Measurements from ENCODE around the gene PRDM16.

The PRDM16 gene

DNA sequence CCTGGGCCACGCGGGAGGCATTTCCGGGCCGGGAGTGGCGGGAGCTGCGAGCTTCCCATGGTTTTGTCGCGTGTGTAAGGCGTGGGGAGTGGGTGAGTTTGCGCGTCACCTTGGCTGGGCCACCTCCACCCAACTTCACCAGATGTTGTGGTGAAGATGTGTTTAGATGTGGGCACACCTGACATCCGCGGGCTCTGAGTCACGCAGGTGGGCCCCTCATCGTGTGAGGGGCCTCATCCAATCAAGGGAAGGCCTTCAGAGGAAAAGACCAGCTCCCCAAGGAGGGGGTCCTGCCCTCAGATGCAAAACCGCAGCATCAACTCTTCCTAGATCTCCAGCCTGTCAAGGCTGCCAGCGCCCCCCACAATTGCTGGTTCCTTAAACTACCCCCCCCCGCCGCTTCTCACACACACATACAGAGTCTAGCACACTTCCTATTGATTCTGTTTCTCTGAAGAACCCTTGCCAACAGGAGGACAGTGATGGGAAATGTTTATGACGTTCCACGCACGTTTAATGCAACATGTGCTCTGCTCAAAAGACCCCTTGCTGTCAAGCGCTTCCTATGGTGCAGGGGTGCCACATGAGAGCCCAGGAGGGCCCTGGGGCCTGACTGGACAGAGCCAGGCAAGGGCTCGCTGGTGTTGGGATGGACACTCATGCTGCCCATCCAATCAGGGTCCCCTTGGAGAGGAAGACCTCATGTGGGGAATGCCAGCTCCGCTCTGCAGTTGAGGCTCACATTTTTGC is 35.8 kb upstream of the PRDM16 start:
- DNase-seq: no peak

DNA sequence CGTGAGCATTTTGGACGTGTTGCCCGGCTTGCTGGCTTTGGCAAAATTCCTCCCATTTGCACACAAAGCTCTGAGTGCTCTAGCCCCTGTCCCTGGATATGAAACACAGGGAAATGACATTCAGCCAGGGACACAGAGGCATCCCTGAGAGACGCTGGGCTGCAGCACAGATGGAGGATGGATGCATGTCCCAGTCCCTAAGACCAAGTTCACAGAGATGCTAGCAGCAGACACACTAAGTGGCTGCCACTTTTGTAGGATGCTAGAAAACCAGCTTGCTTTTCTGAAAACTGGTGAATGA is 35.3 kb upstream of the PRDM16 start:
- no peak for DNase-seq

DNA sequence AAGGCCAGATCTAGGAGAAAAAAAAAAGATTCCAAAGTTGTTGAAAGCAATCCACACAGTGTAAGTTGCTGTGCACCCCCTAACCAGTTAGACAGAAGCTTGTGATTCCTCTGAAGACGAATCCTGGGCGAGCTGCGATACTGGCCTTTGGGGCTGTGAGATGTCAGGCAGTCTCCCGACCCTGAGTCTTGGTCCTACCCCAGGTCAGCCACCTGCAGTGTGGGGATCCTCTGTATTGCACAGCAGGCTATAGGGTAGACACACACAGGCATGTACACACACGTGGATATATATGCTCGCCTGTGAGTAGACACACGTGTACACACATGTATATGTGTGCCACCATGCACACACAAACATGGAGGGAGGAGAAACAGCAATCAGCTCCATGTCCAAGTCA is 34.8 kb upstream of the PRDM16 start:
- DNase-seq: no peak

DNA sequence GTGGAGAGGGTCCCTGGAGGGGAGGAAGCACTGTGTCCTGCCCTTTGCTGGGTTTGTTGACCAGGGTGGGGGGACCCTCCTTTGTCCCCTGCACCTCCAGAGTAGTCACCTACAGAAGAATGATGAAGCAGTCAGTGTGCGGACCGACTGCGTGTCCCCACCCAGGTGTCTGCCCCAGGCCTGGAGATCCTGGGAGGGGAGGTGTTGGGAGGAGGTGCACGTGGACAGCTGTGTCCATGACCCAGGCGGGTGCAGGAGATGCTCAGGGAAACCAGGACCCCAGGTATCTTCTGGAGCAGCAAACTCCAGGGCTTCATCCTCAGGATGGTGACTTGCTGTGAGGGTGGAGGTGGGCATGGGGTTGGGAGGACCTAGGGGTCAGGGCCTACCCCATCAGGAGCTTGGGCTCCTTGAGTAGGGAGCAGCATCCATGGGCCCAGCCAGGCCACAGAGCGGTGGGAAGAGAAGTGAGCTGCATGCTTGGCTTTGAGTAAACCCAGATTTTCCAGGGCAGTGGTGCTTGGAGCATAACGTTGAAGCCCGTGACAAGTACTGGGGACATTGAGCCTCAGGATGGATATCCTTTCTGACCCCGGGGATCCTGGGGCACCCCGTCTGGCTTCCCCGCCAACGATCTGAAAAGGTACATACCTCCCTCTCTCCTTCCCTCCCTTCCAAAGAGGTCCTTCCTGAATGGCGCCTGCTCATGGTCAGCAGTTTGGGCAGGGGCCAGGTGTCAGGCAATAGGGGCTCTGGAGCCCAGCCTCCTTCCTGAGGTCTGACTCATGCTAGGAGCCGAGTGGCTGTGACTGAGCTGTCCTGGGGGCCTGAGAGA is 34.1 kb upstream of the PRDM16 start:
- DNase-seq: no peak

DNA sequence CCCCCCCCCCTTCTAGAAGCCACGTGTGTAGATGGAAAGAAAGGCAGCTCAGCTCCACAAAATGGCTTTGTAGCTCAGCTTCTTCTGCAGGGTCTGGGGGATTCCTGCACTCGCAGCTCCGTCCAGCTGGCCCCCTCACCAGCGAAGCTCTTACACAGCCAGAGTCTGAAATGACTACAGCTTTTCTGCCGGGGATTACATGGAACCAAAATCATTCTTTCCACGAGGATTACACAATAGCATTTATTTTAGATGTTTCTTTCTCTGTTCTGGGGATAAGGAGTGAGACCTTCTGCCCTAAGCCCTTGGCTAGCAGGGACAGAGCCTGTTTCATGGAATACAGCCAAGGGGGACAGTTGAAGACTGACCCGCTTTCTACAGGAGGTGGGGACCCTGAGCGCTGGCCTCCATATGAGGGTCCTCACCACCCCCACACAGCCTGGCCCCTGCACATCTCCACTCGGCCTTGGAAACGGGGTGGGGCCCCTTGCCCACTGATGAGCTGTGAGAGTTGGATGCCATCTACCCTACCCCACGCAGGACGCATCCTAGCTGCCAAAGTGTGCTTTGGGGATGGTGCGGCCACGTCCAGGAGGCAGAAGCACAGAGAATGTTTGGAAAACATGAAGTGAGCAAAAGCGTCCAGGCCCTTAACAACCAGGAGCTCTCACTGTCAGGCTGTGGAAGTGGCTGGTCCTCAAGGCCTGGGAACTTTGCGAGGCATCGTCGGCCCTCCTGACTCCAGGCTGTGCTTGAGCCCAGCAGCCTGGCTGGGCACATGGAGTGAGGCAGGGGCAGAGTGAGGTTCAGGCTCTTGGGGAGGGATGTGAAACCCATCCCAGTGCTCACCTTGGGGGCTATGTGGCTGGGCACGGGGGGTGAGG is 33.2 kb upstream of the PRDM16 start:
- no peak for DNase-seq

DNA sequence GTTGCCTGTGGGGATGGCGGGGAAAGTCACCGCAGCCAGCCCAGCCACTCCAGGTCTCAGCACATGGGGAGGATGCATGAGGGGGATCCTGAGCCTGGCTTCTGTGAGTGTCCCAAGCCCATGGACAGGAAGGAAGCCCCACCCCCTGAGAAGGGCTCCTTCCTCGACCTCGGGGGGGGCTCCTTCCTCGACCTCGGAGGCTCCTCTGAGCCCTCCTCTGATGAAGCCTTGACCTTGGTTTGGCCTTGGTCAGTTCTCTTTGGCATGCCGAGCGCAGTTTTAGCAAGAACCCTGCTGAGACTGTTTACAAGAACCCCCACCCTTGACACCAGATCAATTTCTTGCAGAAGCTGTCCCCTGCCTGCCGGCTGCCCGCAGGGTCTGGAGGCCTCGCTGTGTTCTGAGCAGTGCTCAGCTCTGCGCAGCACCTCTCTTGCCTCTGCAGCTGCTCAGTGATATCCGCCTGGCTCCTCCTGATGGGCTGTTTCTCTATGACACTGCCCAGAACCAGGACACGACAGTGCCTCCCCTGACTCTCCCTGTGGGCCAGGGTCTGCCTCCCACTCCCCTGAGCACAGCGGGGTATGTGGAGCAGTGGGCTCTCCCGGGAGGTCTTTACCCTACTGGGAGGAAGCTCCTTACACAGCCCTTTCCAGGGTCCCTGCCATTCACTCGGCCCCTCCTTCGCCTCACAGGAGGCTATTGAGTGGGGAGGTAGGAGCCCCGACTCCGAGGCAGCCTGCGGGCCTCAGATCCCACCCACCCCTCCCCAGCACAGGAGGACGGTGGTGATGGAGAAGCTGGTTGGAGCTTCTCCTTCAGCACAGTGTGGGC is 32.3 kb upstream of the PRDM16 start:
- no peak for DNase-seq

DNA sequence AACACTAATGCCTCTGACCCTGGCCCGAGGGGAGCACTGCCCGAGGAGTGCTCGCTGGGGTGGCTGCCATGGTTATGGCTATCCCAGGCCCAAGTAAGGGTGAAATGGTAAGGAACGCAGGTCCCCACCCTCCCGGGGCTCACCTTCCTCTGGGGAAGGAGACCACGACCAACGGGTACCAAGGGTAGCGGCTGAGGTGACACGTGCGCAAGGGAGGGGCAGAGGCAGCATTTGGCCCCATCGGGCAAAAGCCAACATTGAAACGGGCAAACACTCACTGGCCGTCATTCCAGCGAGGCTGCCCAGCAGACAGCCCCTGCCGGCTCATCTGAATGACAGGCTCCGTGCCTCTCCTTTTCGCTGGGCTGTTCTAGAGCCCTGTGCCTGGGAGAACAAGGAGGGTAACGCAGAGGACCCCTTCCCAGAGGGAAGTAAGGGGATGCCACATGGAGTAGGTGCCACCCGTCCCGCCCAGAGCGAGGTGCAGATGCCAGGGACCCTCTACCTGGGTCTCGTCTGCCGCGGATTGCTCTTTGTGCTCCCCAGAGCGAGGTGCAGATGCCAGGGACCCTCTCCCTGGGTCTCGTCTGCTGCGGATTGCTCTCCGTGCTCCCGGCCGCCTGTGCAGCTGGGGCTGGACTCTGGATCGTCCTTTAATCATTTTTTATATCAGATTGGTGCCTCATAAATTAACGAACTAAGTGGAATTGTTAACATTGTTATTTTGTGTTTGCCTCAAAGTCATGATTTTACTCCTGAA is 31.5 kb upstream of the PRDM16 start:
- no peak for DNase-seq

DNA sequence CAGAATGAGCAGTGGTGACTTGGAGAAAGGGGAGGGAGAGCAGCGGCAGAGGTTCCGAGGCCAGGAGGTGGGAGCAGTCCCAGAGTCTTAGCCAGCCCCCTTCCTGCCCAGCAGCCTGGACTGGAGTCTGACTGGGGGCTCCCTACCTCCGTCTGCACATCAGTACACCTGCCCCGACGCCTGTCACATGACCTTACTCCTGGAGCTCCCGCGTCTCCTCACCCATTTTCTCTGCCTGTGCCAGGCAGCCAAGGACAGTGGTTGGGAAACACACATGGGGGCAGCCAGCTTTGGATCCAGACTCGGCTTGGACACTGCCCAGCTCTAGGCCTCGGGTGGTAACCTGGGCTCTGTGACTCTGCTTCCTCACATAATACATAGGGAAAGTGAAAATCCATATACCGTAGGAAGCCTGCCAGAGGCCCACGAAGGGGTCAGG is 30.9 kb upstream of the PRDM16 start:
- no peak for DNase-seq

DNA sequence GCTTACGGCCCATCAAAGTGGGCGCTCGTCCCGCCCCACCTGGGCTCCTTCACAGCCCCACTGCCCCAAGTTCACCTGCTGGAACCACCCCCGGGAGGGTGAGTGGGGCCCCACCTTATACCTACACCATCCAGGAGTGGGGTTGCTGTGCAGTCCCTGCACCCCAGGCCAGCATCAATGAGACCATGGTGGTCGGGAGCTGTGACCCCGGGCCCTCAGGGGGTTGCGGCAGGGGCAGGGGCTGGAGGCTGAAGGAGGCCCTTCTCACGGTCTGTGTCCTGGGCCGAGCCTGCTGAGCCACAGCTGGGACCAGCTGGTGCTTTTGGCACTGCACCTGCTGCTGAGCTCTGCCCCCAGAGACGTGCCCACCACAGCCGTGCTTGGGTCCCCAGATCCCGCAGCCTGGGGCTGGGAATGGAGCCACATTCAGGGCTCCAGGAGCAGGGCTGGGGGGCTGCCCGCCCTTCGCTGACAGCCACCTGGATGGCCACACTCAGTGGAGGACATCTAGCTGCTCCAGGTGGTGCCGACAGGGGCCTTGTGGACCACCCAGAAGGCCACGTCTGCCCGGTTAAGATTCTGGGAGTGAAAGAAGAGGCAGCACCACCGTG is 30.3 kb upstream of the PRDM16 start:
- no peak for DNase-seq

DNA sequence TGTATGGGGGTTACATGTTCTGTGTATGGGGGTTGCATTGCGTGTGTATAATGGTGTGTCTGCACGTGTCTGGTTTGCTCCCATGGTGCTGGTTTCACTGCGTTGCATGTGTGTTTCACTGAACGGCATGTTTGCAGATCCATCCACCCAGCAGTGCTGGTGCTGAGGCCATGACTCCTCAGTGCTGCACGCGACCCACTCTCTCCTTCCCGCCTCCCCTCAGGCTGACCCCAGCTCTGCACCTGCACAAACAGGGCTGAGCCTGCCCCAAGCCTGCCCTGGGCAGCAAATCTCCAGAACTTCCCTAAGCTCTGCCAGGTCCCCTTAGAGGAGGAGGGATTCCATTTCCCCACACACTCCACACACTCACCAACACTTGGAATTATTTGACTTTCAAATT is 29.0 kb upstream of the PRDM16 start:
- DNase-seq: no peak

DNA sequence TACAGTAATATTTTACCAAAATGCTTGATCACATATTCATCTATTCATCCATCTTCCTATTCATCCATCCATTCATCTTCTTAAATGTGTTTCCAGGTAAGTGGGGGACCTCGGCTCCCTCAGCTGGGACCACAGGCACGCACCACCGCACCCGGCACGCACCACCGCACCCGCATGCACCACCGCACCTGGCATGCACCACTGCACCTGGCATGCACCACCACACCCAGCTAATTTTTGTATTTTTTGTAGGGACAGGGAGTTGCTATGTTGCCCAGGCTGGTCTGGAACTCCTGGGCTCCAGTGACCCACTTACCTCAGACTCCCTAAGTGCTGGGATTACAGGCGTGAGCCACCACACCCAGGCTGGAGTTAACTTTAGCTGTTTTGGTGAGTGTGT is 26.5 kb upstream of the PRDM16 start:
- no peak for DNase-seq

DNA sequence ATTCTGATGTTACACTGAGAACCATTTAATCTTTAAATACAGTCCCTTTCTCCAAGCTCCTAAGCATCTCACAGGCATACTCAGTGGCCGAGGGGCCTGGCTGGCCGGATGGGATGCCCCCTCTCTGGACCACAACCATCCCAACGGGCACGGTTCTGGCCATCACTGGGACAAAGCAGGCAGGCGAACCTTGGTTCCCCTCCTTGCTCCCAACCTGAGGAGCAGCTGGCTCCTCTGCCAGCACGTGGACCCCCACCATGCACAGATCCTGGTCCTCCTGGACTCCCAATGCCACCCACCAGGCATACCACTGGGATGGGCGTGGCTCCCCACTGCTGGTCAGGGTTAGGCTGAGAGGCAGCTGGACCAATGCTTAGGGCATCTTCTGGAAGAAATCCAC is 19.8 kb upstream of the PRDM16 start:
- no peak for DNase-seq

DNA sequence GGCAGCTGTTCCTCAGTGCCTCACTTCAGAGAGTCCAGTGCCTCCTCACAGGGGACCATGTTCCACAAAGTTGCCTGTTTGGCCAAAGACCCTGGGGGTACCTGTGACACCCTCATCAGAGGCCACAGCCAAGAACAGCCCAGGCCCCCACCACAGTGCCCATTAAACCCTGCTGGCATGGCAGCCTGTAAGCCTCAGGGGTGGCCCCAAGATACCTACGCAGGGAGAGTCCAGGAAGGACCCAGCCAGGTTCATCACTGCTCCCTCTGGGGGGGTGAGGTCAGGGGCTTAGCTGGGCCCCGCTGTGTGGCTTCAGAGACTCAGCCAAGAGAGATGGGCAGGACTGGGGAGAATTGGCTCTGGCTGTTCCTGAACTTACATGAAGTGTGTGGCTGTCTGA is 19.1 kb upstream of the PRDM16 start:
- no peak for DNase-seq

DNA sequence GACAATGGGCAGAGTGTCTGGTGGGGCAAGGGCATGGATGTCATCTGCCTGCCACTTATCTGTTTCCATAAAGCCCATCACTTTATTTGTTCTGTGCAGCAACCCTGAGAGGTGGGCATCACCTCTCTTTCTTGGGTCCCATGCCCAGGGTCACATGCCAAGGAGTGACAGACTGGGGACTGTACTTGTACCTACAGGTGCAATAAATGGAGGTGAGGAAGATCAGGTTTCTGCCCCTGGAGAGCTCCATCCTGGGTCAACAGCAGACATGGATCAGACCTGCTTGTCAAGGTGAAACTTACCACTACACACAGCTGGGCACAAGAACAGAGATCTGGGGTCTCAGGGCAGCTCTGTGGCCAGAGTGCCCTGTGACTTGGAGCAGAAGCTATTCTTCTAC is 18.4 kb upstream of the PRDM16 start:
- no peak for DNase-seq

DNA sequence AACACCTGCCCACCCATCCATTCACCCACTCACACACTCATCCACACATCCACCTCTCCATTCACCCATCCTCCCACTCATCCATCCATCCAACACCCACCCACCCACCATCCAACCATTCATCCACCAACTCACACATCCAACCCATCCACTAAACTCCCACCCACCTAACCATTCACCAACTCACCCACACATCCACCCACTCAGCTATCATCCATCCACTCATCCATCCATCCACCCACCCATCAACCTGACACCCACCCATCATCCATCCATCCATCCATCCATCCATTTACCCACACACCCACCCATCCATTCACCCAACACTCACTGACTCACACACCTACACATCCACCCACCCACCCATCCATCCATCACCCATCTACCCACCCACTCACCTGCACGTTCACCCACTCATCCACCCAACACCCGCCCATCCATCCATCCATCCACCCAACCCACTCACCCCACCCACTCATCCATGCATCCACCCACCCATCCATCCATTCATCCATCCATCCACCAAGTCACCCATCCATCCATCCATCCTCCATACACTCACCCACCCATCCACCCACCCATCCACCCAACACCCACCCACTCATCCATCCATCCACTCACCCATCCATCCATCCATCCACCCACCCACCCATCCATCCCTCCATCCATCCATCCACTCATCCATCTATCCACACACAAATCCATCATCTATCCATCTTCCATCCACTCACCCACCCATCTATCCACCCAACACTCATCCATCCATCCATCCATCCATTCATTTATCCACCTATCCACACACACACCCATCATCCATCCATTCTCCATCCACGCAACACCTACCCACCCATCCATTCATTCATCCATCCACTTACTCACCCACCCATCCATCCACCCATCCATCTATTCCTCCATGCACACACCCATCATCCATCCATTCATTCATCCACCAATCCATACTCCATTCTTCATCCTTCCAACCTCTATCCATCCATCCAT is 17.4 kb upstream of the PRDM16 start:
- no peak for DNase-seq

DNA sequence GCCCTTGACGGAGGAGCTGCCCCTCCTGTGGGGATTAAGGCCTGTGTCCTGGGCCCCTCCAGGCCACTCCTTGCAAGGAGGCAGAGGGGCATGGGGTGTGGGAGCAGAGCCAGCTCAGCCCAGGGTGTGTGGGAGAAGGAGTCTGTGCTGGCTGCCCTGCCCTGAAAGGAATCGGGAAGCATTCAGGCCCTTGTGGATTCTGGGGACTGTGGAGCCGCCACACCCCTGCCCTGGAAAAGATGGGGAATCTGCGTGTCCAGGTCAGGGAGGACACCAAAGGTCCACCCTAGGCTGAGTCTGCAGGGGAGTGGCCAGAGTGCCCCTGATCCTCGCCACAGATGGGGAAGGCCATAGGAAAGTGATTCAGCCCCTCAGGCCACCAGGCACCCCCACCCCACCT is 16.5 kb upstream of the PRDM16 start:
- DNase-seq: no peak

DNA sequence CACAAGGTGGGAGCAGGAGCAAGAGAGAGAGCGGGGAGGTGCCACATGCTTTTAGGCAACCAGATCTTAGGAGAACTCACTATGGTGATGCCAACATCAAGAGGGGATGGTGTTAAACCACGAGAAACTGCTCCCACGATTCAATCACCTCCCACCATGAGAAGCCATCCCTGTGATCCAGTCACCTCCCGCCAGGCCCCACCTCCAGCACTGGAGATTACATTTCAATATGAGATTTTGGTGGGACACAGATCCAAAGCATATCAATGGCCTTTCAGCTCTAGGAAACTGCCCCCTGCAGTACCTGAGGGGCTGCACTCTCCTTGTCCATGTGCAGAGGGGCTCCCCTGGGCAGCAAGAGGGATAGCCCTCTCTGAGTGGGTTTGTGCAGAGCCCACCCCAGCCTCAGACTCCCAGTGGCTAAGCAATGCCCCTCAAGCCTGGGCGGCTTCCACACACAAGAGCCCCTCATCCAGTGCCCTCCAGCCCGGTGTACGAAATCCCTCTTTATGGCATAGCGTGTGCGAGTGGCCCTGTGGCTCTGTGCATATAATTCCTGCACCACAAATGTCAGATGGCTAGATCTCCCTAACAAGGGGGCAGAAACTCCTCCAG is 15.5 kb upstream of the PRDM16 start:
- DNase-seq: no peak

DNA sequence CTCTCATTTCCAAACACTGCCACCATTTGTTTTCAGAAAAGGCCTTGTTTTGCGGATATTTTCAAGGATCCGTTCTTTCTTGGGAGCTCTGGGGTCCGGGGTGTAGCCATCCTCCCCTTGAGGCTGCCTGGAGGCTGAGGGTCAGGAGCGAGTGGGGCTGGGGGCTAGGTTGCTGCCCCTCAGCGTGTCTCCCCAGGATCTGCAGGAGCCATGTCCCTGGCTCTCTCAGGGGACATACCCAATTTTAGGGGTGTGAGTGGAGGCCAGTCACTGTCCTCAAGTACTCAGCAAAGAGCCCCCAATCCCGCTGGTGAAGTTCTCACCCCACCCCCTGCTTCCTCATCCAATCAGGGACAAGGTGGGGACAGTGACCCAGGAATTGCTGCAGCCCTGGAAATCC is 15.0 kb upstream of the PRDM16 start:
- DNase-seq: no peak

DNA sequence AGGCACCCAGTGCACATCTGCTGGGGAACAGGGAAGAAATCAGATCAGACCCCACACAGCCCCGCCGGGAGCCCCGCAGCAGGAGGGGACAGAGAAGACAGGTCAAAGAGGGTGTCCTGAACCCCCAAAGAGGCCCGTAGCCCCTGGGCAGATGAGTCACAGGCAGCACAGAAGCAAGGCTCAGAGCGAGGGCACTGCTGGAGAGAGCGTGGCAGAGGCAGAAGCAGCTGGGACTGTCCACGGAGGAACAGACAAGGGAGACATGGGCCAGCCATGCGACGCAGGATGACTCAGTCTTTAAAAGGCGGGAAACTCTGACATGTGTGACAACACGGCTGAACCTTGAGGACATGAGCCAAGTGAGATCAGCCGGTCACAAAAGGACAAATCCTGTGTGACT is 14.5 kb upstream of the PRDM16 start:
- DNase-seq: no peak

DNA sequence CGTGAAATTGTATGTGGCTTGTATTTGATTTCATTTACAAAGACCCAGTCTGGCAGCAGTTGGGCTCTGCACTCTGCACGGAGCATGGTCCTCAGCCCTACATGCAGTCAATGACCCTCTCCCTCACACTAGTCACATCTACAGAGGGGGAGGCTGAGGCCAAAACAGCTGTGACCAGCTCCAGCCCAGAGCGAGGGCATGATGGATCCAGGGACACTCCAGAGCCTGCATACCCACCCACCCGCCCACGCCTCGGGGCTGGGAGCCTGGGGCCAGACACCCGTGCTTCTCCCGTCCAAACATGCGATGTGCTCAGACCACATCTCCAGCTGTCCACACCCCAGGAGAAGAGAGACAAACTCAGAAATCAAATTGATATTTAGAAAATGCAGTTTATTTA is 14.0 kb upstream of the PRDM16 start:
- no peak for DNase-seq

All from OCI-M1 (cell line).